ENCODE results near the gene NCS1.

GRCh38 chr9:130286072-130286770, 114.0 kb downstream of the NCS1 start:
- no peak for TF ChIP-seq CTCF (IDR thresholded peaks at IDR 0.05)
- no peak for TF ChIP-seq POLR2A (IDR thresholded peaks at IDR 0.05)

All from prostate gland (tissue), 2 donors.